Fibroblast of mammary gland (primary cell): ENCODE measurements around the gene MGAT4B.
A peak's percentile ranks its signal among the peaks of the same experiment; 100 is the strongest.

ENCODE experiments used
- DNase-seq: peaks from one replicate; pipeline ENCODE4 v3.0.0-alpha.2; 2010; ENCODE audit warnings: low read depth
- H3K4me3 ChIP-seq: 2 replicates; pipeline ENCODE4 v1.5.1; 2011; ENCODE audit warnings: low read depth, mild to moderate bottlenecking, low read length, moderate library complexity; ENCODE audit not compliant: control insufficient read depth
- CTCF ChIP-seq: conservative IDR thresholded peaks from 2 replicates; pipeline ENCODE4 v1.5.1; 2011; ENCODE audit warnings: low read depth, low read length, inconsistent platforms; ENCODE audit not compliant: control insufficient read depth, insufficient read depth

MGAT4B gene

GRCh38 chr5:179768326-179769085 is 38.2 kb downstream of the MGAT4B start:
- TF ChIP-seq CTCF, result no peak
- DNase-seq, result no peak
- H3K4me3 ChIP-seq, result no peak overlapping the region

- no peak for TF ChIP-seq CTCF
- H3K4me3 ChIP-seq, result no peak overlapping the region
- DNase-seq, result no peak
Measured at GRCh38 chr5:179767496-179768100, 39.1 kb downstream of the MGAT4B start.

- H3K4me3 ChIP-seq, result no peak overlapping the region
- DNase-seq, result no peak
- no peak for TF ChIP-seq CTCF
Measured at GRCh38 chr5:179766726-179767455, 39.8 kb downstream of the MGAT4B start.

- DNase-seq, result peak; percentile 72
- H3K4me3 ChIP-seq, result no peak overlapping the region
- no peak for TF ChIP-seq CTCF
Measured at GRCh38 chr5:179766021-179766725, 40.5 kb downstream of the MGAT4B start.

- DNase-seq, result peak; percentile 93
- H3K4me3 ChIP-seq, result peak overlapping the region; percentile 3
- TF ChIP-seq CTCF, result no peak
Measured at GRCh38 chr5:179765400-179765799, 41.3 kb downstream of the MGAT4B start.

GRCh38 chr5:179764056-179764455 is 42.6 kb downstream of the MGAT4B start:
- TF ChIP-seq CTCF, result no peak
- no peak overlapping the region for H3K4me3 ChIP-seq
- DNase-seq, result no peak
